ENCODE measurements around the gene FBXO15. TPM values are rescaled to one million over a fixed set of nuclear protein-coding genes. Genes with fewer than 3 reads are reported as not detected.
A peak's percentile ranks its signal among the peaks of the same experiment; 100 is the strongest.

Gene FBXO15
- total RNA-seq, 4 donors from 2014 or later: 0.33 to 0.45 TPM; not detected in 2

DNA sequence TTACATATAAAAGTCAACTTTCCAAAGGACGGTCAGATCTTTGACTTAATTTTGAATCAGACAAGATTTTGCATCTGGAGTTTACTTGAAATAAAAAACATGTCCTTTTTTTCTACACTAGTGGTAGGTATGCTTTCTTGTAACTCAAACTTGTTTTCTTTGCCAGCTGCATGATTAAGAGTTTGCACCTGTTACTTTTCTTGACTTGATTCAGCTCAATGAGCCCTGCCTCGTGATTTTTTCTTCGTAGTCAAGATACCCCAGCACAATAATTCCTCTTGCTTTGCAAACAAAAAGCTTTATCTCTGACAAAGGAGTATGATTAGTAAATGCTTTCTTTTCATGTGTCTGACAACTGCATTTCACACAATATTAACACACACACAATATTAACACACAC lies 82.3 kb downstream of the FBXO15 start:
- peaks cover 0 to 15% (median 0%) of the 10 kb centered on the region in 4 donors for H3K27me3 ChIP-seq
- 71% methylated on average over 3 of the region's 3 CpGs for WGBS
- no peaks in the 10 kb centered on the region for H3K36me3 ChIP-seq
- H3K4me1 ChIP-seq: no peaks in the 10 kb centered on the region
- H3K9me3 ChIP-seq: no peaks in the 10 kb centered on the region
- H3K4me3 ChIP-seq: no peak overlapping the region
- TF ChIP-seq EP300 (IDR thresholded peaks at IDR 0.05) (no peak), POLR2A (IDR thresholded peaks at IDR 0.05; ENCODE audit: low read depth) (no peak), POLR2AphosphoS5 (IDR thresholded peaks at IDR 0.05) (no peak)
- TF ChIP-seq, protein P1, sequence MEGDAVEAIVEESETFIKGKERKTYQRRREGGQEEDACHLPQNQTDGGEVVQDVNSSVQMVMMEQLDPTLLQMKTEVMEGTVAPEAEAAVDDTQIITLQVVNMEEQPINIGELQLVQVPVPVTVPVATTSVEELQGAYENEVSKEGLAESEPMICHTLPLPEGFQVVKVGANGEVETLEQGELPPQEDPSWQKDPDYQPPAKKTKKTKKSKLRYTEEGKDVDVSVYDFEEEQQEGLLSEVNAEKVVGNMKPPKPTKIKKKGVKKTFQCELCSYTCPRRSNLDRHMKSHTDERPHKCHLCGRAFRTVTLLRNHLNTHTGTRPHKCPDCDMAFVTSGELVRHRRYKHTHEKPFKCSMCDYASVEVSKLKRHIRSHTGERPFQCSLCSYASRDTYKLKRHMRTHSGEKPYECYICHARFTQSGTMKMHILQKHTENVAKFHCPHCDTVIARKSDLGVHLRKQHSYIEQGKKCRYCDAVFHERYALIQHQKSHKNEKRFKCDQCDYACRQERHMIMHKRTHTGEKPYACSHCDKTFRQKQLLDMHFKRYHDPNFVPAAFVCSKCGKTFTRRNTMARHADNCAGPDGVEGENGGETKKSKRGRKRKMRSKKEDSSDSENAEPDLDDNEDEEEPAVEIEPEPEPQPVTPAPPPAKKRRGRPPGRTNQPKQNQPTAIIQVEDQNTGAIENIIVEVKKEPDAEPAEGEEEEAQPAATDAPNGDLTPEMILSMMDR (IDR thresholded peaks at IDR 0.05): no peak
- DNase-seq (ENCODE audit: extremely low spot score): no peak
- no peak overlapping the region for H3K27ac ChIP-seq (replicated peaks in 1 of 4)
- intact Hi-C loops (cut with DNase I): no loop called here

DNA sequence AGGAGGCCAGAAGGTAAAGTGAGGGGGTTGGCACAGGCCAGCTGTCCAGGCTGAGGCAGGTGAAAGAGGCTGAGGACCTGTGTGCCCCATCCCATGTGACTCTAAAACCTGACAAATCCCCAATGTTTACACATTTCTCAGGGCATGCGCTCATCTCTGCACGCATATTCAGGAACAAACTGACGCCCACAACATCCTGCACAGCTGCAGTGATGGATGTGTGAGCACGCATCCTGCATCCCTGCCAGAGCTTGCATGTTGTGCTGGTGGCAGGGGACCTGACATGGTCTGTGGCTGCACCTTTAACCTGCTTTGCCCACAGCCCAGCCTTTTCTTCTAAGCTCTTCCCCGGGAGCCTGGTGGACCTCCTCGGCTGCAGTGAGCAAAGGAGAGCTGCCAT lies 83.1 kb downstream of the FBXO15 start:
- Histone ChIP-seq H3K9me3 (no peaks in the 10 kb centered on the region), H3K27ac (replicated peaks in 1 of 4) (no peak overlapping the region), H3K27me3 (peaks cover 0 to 15% (median 0%) of the 10 kb centered on the region in 4 donors), H3K36me3 (no peaks in the 10 kb centered on the region), H3K4me1 (no peaks in the 10 kb centered on the region), H3K4me3 (no peak overlapping the region)
- intact Hi-C loops (cut with DNase I): no loop called here
- no peak for DNase-seq (ENCODE audit: extremely low spot score)
- WGBS: 30% methylated on average over 6 of the region's 6 CpGs
- TF ChIP-seq, protein P1 (IDR thresholded peaks at IDR 0.05): no peak
- no peak for TF ChIP-seq POLR2AphosphoS5 (IDR thresholded peaks at IDR 0.05)
- no peak for TF ChIP-seq EP300 (IDR thresholded peaks at IDR 0.05)
- no peak for TF ChIP-seq POLR2A (IDR thresholded peaks at IDR 0.05; ENCODE audit: low read depth)

DNA sequence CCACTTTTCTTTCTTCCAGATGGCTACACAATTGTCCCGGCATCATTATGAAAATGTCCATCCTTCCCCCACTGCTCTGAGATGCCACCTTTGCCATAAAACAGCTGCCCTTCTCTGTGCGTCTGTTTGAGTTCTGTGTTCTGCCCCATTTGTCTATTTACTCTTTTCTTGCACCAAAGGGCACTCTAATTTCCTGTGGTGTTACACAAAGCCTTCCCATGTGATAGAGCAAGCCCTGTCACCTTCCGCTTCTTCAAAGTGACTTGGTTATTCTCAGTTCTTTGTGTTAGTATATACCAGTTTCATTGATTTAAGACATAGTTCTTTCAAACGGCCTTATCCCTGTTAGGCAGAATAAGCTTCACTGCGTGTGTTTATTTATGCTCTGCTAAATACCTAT lies 84.1 kb downstream of the FBXO15 start:
- Histone ChIP-seq H3K27me3 (peaks cover 0 to 15% (median 0%) of the 10 kb centered on the region in 4 donors), H3K4me1 (no peaks in the 10 kb centered on the region), H3K9me3 (no peaks in the 10 kb centered on the region), H3K4me3 (no peak overlapping the region), H3K36me3 (no peaks in the 10 kb centered on the region), H3K27ac (replicated peaks in 1 of 4) (no peak overlapping the region)
- no peak for TF ChIP-seq EP300 (IDR thresholded peaks at IDR 0.05)
- TF ChIP-seq, protein P1 (IDR thresholded peaks at IDR 0.05): no peak
- peak; percentile 88 for DNase-seq (ENCODE audit: extremely low spot score)
- intact Hi-C loops (cut with DNase I): no loop called here
- WGBS: 55% methylated on average over 5 of the region's 5 CpGs

DNA sequence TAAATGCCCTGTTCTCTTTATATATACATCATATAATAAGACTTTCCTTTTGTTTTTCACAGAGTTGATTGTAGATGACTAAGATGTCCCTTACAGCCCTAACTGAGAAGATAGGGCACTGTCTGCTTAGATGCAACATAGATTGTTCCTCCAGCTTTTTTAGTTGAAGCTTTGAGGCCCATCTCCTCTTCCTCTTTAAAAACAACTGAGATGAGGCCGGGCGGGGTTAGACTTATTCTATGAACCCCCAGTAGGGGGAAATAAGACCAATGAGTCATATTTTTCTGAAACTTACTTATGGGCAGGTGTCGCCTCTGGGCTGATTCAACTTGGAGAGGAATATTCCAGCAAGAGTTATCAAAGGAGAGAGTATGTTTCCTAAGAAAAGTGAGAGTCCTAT lies 84.6 kb downstream of the FBXO15 start:
- 76% methylated on average over 3 of the region's 3 CpGs for WGBS
- no peak overlapping the region for H3K4me3 ChIP-seq
- H3K27ac ChIP-seq (replicated peaks in 1 of 4): no peak overlapping the region
- peaks cover 0 to 15% (median 0%) of the 10 kb centered on the region in 4 donors for H3K27me3 ChIP-seq
- H3K4me1 ChIP-seq: no peaks in the 10 kb centered on the region
- DNase-seq (ENCODE audit: extremely low spot score): no peak
- intact Hi-C loops (cut with DNase I): no loop called here
- H3K9me3 ChIP-seq: peaks cover 0 to 2% (median 0%) of the 10 kb centered on the region in 4 donors
- no peaks in the 10 kb centered on the region for H3K36me3 ChIP-seq
- TF ChIP-seq EP300 (IDR thresholded peaks at IDR 0.05) (no peak), POLR2A (IDR thresholded peaks at IDR 0.05; ENCODE audit: low read depth) (no peak), POLR2AphosphoS5 (IDR thresholded peaks at IDR 0.05) (no peak)
- TF ChIP-seq, protein P1 (IDR thresholded peaks at IDR 0.05): no peak

DNA sequence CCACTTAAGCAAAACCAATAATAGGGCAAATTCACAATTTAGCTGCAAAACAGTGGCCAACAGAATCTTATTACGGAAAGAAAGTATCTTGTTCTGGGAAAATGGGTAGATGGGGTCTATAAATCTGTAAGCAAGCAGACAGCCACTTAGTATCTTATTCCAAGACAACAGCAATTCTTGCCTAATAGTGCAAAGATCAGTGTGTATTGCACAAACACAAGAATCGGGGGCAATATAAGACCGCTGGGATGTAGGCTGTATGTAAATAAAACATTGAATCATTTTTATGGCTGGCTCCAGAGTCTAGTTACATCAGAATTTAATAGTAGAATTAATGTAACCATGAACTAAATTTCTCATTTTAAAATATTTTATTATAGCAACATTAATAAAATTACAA lies 85.6 kb downstream of the FBXO15 start:
- H3K36me3 ChIP-seq: no peaks in the 10 kb centered on the region
- H3K4me3 ChIP-seq: no peak overlapping the region
- intact Hi-C loops (cut with DNase I): no loop called here
- no peaks in the 10 kb centered on the region for H3K4me1 ChIP-seq
- DNase-seq (ENCODE audit: extremely low spot score): no peak
- TF ChIP-seq POLR2AphosphoS5 (IDR thresholded peaks at IDR 0.05): no peak
- no peak for TF ChIP-seq POLR2A (IDR thresholded peaks at IDR 0.05; ENCODE audit: low read depth)
- no peak for TF ChIP-seq EP300 (IDR thresholded peaks at IDR 0.05)
- TF ChIP-seq, protein P1 (IDR thresholded peaks at IDR 0.05): no peak
- peaks cover 0 to 15% (median 0%) of the 10 kb centered on the region in 4 donors for H3K27me3 ChIP-seq
- peaks cover 0 to 6% (median 0%) of the 10 kb centered on the region in 4 donors for H3K9me3 ChIP-seq
- no peak overlapping the region for H3K27ac ChIP-seq (replicated peaks in 1 of 4)
- 83% methylated on average over 3 of the region's 3 CpGs for whole genome bisulfite sequencing

Data from esophagus muscularis mucosa (tissue), 4 donors.